Astrocyte of the hippocampus (primary cell): ENCODE measurements around the gene MEG3.
A peak's percentile ranks its signal among the peaks of the same experiment; 100 is the strongest.

Experiments used
- DNase-seq: peaks from one replicate; pipeline ENCODE4 v3.0.0; 2011; ENCODE audit warnings: low read depth, low spot score

The MEG3 gene

DNA sequence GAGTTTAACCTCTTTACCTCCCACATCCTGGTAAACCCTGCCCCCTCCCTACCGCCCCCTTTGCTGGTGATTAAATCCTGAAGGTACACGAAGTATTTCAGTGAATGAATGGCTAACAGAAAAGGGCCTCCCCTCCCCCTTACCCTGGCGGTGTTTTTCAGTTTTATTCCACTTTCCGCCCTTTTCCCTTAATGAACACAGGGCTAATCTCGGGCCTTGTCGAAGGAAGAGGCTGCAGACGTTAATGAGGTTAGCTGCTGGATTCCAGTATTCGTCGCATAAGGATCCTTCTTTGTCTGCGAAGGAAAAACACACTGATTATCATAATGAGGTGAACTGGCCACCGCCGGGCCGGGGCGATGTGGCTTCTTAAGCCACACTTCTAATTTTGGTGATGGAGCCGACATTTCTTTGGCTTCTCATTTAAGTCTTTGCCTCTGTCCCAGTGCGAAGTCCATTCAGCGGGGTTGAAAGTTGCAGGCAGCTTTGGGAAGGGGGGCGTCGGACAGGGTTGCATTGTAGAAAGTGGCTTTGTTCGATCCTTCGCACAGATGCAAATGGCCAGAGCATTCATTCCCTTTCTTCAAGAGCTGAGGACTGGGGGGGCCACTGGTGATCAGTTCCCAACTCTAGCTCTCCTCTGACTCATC is 6.5 kb downstream of the MEG3 start:
- DNase-seq: peak; percentile 72

DNA sequence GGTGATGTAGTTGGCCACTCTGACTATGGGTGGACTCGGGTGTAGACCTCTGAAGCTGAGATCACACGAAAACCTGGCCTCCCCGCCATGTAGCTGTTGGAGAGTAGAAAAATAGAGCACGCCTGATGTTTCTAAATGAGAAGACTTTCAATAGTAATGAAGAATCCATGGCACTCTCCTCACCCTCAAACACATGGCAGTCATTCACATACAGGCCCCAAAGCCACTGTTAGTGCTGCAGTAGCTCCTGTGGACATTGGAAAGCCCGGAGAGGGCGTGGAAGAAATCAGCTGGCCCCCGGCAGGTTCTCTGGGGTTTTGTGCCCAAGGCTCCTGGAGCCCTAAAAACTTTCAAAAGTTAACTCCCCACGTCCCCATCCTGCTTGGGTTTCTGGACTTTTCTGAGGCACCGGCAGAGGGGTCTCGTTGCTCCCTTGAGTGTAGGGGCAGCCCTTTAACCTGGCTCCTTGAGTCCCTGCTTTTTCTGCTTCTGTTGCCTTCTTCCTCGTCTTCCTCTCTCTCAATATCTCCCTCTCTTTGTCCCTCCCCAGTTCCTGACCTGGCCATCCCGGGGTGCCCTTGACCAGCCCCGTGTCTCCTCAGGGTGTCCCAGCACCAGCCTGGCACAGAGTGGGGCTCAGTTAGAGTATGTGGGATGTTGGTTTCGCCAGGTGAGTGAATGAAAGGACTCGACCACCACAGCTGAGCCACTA is 8.3 kb downstream of the MEG3 start:
- no peak for DNase-seq

DNA sequence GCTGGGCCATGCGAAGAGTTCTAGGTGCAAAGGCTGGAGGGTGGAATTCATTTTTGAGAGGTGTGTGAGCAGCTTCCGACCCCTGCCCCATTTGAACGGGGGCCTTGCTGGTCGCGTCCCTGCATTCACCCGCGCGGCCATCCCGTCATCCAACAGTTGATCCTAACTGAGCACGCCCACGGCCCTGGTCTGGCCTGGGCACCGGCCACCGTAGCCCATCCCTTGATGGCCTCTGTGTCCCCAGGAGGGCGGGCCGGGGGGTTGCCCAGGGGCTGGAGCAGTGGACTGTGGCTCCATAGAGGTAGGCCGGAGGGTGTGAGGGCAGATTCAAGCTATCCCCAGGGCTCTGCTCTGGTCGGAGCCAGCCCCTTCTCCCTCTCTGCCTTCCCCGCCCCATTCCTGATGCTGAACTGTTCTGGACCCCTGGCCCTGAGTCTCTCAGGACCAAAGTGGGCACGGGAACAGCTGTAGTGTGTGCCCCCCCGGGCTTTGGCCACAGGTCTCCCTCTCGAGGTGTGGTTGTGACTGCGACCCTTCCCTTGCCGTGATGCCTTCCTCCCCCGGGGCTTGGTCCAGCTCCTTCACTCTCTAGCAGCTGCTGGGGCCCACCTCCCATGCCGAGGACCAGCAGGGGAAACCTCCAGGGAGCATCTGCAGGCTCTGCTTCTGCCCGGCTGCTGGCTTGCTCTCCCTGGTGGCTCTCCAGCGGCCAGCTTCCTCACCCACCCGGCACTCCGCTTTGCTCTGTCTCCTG is 9.1 kb downstream of the MEG3 start:
- DNase-seq: no peak

GRCh38 chr14:100835548-100836310 is 9.8 kb downstream of the MEG3 start:
- DNase-seq: no peak

- no peak for DNase-seq
Measured at GRCh38 chr14:100836311-100836805, 10.4 kb downstream of the MEG3 start.

GRCh38 chr14:100836941-100837804 is 11.3 kb downstream of the MEG3 start:
- no peak for DNase-seq

DNA sequence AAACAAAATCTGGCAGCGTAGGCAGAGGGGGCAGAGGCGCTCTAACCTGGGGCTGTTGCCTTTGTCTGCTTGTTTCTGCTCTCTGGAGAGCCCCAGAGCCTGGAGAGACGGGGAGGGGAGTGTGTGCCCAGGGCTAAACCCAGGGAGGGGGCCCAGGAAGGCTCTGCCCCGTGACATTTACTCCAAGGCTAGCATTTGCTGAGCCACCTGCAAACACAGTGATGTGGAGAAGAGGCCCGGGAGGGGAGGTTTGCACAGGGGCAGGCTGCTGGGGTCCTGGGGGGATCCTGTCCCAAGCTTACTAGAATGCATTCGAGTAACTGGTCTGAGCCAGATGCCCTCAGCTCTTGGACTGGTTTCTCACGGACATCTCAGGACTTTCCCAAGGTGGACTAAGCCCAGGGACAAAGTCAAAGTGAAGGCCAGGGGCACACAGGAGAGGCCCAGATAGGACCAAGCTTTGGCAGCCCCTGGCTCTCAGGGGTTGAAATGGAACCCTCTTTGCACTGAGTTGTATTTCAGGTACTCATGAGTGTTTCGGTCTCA is 12.0 kb downstream of the MEG3 start:
- no peak for DNase-seq

- DNase-seq: no peak
Measured at GRCh38 chr14:100838493-100839314, 12.8 kb downstream of the MEG3 start.

DNA sequence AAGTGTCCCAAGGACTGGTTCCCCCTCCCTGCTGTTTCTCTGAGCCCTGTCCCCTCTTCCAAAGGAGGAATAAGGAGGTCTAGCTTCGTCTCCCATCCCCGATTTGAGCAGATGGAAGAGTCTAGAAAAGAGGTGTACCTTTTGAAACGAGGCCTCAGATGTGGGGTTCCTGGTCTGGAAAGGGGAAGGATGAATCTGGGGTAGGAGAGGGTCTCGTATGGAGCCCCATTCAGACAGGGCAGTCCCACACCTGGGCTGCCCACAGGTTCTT is 13.3 kb downstream of the MEG3 start:
- DNase-seq: no peak

- DNase-seq: no peak
Measured at GRCh38 chr14:100839681-100840111, 13.8 kb downstream of the MEG3 start.

DNA sequence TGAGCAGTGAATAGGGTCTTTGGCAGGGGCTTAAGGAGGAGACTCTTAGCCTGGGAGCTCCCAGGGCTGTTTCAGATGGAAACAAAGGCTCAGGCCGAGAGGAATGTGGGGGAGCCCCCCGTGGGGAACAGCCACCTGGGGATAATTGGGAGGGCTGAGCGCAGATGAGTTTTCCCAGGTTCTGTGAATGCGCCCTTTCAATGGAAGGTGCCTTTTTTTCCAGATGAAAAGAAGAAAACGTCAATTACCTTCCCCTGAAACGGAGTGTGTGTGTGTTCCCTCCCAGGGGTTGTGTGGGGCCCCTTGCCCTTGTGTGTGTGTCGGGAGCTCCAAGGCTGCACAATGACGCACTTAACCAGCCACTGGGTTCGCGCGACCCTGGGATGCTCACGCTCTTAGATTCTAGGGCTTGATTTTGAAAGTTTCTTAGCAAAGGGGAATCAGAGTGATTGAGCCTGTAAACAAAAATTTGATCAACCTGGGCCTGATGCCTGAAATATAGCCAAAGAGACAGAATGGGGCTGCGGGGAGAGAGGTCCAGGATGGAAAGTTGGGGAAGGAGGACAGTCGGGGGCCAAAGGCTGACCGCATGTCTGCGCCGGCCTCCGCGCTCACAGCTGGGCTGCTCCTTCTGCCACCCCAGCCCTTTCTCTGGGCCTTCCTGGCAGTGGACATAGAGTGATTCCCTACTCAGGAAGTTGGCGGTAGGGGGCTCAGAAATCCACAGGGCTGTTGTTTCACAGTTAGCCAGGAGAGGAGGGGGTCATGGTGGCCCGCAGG is 14.6 kb downstream of the MEG3 start:
- DNase-seq: no peak

GRCh38 chr14:100841066-100841760 is 15.3 kb downstream of the MEG3 start:
- DNase-seq: no peak

DNA sequence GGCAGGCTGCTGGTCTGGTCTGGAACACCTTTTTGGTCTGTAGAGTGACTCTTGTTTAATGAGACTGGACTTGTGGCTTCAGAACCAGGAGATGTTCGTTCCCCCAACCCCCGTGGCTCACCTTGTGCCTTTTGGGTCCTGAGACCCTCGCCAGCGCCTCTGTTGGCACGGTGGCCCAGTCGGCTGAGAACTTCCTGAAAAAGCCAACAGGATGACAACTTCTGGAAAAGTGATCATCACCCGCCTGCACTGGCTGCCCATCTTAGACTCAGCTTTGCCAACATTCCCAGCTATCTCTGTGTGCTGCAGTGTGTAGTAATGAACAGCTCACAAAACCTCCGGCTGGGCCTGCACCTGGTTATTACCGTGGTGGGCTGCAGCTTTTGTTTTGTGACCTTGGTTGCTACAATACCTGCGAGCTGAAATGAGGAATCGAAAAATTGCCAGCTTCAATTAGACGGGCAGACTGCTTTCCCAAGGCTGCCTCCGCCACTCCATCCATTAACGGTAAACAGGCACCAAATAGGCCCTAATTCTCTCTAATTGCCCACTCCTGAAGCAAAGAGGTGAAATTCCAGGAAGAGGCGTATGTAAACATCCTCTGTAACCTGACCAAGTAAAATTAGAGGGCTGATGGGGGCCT is 16.0 kb downstream of the MEG3 start:
- DNase-seq: no peak

DNA sequence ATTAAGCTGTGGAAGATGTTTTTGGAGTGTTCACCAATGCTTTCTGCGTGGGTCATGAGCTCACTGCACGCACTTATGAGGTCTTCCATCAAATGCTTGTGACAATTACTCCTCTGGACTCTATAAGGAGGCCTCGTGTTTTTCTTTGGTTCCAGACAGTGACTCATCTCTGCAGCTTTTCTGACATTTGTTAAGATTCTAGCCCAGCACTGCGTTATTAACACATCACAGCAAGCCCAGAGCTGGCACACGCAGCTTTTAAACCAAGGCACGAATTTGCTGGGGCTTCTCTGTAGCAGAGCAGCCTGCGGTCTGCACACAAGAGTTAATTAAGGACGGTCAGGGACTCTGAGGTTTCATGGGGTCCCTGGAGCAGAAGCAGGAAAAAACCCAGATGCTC is 16.9 kb downstream of the MEG3 start:
- DNase-seq: peak; percentile 94

GRCh38 chr14:100844082-100844408 is 18.1 kb downstream of the MEG3 start:
- no peak for DNase-seq

DNA sequence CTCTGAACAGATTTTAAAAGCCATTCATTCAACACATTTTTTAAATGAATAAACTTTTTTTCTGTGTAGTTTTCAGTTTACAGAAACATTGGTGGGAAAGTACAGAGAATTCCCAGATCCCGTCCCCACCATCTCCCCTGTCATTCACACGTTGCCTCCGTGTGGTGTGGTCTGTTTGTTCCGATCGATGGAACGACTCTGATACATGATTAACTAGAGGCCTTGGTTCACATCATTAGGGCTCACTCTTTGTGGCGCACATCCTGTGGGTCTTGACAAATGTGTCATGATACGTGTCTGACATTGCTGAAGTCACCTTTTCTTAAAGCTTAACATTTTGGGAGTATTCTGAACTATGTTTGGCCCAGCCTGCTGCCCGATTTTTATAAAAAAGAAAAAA is 18.5 kb downstream of the MEG3 start:
- DNase-seq: no peak

DNA sequence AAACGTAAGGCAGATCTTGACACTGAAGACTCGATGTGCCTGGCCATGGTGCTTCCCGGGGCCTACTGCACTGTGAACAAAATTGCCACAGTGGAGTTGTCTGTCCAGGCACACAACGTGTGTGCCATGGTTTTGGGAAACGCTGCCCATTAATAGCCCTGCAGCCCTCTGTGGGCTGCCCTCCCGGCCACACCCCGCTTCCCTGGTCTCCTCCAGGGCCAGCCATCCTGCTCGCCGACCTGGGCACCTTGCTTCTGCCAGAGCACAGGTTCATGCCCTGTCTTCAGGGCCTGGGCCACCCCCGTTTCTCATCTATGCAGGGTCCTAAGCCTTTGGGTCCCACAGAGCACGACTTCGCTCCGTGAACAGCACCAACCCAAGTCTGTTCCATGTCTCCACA is 18.9 kb downstream of the MEG3 start:
- DNase-seq: no peak

DNA sequence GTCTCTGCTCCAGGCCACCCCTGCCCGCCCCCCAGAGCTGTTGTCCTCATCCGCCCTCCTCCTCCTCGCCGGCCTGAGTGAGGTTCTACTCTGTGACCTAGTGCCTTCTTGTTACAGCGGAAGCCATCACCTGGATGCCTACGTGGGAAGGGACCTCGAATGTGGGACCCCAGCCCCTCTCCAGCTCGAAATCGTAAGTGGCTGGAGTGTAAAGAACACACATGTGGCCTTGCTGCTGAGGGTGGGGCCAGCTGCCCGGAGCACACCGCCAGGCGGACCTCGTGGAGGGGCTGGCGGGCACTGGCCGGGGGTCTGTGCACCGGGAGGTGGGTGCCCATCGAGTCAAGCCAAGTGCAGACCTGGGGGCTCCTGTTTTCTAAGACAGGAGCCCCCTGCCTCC is 19.4 kb downstream of the MEG3 start:
- no peak for DNase-seq
